Raji (cell line): ENCODE data around the gene PARP9.

ENCODE experiments used
- POLR2A ChIP-seq: IDR thresholded peaks from 2 replicates; pipeline ENCODE4 v1.6.1; 2011; ENCODE audit warnings: low read depth, low read length, control low read depth; ENCODE audit not compliant: insufficient read depth

PARP9 gene

DNA sequence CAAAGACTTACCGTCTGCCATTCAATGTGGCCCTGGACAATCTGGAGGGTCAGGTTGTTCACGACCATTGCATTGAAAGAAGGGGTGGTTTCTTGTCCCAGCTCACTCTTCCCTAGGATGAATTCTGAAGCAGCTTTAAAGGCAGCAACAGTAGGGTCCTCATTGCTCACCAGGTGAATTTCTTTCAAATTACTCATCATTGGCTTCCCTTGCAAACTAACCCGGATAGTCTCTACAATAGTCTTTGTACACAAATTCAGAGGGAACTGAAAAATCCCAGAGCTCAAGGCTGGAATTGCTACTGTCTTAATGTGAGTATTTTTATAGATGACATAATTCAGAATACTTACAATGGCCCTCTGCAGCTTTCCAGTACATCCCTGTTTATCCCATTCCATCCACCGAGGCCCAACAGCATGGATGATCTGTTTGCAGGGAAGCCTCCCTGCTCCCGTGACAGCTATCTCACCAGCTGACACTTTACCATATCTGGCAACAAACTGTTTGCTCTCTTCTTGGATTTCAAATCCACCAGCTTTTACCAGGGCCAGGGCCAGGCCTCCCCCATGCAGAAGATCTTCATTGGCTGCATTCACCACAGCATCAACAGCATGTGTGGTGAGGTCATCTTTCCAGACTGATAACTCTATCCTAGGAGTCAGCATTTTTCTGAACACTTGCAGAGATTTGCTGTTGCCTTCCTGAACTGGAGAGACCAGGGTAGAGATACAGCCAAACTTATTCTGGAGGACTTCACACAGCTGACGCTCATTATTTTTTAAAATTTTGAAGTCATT, 8.6 kb downstream of the PARP9 start:
- no peak for TF ChIP-seq POLR2A

DNA sequence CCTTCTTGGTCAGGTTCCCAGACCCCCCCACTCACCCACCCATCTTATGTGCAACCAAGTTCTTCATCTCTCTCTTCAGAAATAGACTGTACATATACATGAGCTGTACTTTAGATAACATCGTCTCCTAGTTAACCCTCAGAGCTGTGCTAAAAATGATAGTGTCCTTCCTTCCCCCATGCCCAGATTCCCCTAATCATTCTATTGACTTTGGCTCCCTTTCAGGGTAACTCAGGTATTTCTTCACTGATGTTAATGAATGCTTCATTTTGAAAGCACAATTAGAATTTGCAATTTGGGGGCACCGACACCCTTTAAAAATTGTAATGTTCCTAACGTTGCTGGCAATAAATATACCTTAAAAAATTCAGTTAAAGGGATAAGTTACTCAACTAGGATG, 10.9 kb downstream of the PARP9 start:
- TF ChIP-seq POLR2A: no peak

DNA sequence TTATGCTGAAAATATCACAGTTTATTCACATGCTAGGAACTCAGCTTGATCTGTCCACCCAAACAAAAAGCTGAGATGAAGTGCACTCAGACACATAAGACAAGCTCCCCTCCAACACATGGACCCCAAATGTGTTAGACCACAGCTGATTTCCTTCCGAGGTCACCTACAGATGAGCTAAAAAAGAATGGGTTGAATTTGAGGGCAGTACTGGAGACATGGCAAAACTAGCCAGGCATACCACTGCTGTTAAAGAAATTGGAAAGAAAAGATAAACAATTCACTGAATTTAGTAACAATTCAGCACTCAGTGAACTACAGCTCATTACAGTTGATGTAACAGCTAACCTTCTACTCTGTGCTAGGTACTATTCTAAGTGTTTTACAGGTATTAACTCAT, 15.5 kb downstream of the PARP9 start:
- no peak for TF ChIP-seq POLR2A

DNA sequence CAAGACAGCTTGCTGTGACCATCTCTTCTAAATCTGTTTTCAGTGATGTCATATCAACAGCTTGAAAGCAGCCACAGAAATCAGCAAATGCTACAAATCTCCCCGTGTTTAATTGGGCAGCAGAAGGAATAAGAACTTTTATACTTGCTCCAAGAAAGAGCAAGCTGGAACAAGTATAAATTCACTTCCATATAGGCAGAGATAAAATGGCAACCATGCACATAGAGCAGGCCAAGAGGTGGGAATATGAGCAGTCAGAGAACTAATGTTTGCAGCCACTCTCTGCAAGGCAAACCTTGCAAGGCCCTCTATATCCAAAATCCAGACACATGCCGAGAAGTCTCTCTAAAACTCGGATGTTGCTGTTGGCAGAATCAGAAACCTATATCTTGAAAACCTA, 16.0 kb downstream of the PARP9 start:
- no peak for TF ChIP-seq POLR2A

DNA sequence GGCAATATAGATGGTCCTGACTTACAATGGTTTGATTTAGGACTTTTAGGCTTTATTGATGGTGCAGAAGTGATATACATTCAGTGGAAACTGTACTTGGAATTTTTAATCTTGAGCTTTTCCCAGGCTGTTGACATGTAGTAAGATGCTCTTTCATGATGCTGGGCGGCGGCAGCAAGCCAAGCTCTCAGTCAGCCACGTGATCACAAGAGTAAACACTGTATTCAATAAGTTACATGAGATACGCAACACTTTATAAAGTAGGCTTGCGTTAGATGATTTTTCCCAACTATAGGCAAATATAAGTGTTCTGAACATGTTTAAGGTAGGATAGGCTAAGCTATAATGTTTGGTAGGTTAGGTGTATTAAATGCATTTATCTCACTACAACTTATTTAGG, 17.9 kb downstream of the PARP9 start:
- no peak for TF ChIP-seq POLR2A

DNA sequence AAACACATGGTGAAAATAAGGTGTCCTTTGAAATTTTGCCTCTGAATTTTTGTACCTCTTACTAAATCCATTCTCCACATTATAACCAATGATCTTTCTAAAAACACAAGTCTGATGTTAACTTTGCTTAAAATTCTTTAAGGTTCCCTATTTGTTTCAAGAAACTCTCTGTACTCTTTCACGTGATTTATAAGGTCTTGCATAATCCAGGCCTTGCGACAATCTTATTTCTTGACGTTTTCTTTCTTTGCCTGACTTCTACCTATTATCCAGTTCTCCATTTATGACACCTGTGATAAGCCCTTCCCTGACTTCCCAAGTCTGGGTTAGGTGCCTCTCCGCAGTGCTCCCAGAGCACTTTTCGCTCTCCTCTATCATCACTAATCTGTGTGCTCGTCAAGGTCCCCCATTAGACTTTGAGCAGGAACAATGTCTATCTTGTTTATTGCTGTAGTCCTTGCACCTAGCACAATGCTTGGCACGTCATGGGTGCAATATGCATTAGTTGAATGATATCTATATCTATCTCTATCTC, 25.1 kb downstream of the PARP9 start:
- no peak for TF ChIP-seq POLR2A

DNA sequence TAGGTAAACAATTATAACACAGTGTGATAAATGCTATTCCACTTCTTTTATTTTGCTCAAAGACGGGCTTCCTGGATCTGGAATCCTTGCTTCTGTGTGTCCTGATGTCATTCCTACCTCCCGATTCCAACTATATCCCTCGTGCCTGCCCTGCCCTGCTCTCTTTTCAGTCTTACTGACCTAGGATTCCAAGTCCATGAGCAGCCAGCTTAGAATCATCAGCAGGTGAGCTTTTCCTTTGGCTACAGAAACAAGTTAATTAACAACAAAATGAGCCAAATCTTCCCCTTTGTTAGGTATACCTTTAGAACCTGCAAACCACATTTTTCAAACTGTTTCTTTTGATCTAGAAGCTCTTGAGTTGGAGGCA, 27.5 kb downstream of the PARP9 start:
- TF ChIP-seq POLR2A: no peak

DNA sequence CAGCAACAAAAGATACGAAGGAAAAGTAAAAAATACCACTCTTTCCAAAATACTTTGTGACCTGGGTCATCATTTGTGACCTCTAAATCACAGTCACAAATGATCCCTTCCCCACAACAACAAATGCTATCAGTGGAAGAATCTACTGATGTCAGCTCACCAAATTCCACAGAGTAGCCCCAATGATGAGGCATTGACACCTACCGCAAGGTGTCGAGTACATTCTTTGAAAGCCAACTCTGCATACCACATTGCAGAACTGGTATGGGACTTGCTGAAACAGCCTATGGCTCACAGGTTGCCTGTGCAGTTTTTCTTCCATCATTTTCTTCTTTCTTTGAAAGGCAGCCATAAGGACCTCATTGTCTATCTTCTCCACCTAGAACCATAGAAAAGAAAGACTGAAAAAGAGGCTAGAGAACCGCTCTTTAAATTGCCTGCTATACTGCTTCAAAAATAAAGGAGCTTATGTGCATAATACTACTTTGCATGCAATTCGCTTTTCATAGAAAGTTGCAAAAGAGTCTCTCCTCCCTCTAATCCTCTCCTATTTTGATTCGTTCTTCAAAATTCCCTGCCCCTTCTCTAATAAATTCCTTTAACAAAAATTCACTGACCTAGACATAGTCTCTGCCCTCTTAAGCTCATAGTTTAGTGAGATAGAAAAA, 28.0 kb downstream of the PARP9 start:
- TF ChIP-seq POLR2A: no peak

DNA sequence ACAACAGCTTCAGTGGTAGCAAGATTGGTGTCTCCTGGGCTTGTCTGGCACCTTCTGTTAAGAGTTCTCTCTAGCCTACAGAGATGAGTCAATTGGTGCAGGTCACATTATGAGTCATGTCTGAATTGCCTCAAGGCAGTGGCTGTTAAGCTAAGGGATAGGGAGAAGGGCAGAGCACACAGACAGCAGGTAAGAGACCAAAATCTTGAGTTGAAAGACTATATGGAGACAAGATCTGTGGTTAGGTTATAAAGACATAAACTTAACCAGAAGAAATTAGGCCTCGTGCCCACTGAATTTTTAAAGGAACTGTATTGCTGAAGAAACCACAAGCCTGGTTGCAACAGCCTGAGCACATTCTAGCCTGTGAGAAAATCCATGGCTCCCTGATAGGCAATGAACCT, 30.2 kb downstream of the PARP9 start:
- TF ChIP-seq POLR2A: no peak

DNA sequence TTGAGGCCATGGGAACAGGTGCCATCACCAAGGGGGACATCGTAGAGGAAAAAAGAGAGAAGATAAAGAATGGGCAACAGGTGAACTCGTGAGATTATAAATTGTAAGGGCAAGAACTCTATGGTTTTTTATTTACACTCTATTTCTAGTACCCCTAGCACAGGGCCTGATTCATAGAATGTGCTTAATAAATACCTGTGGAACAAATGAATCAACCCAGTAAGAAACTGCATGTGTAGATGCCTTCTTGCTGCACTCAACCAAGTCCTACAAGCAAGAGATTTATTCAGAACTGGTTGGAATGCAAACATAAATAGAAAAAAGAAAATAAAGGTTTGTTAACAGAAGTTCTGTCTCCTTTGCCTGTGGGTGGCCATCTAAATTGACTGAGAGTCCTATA, 30.6 kb downstream of the PARP9 start:
- no peak for TF ChIP-seq POLR2A

DNA sequence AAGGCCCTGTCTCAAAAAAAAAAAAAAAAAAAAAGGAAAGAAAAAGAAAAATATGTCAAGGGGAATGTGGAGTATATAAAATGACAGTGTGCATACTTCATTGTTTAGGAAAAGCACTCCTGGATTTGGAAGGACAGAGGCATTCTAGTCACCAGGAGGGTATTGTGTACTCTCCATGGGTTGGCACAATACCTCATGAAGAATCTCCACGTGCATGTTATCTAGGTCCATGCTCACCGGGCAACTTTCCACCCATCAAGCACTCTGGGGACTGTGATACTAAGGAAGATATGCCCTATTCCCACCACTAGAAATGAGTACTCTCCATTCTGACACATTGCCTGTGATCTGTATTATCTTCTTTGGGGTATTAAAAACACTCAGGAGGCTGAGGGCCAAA, 33.9 kb downstream of the PARP9 start:
- no peak for TF ChIP-seq POLR2A

DNA sequence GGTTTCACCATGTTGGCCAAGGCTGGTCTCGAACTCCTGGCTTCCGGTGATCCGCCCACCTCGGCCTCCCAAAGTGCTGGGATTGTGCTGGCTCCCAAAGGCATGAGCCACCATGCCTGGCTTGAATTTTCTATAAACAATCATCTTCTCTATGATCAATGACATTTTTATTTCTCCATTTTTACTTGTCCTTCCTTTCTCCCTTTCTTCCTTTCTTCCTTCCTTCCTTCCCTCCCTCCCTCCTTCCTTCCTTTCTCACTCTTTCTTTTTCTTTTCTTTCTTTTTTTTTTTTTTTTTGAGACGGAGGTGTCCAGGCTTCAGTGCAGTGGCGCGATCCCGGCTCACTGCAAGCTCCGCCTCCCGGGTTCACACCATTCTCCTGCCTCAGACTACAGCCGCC, 40.8 kb downstream of the PARP9 start:
- TF ChIP-seq POLR2A: no peak

DNA sequence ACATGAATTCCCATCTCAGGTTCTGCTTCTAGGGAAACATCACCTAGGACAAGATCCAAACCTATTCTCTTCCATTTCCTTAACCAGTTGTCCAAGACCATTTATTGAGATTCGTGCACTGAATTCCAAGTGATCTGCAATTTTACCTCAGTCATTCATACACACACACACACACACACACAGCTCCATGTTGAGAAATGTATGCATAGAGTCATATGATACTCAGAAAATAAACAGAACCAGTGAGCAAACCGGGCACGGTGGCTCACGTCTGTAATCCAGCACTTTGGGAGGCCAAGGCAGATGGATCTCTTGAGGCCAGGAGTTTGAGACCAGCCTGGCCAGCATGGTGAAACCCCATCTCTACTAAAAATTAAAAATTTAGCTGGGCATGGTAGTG, 43.2 kb downstream of the PARP9 start:
- no peak for TF ChIP-seq POLR2A

DNA sequence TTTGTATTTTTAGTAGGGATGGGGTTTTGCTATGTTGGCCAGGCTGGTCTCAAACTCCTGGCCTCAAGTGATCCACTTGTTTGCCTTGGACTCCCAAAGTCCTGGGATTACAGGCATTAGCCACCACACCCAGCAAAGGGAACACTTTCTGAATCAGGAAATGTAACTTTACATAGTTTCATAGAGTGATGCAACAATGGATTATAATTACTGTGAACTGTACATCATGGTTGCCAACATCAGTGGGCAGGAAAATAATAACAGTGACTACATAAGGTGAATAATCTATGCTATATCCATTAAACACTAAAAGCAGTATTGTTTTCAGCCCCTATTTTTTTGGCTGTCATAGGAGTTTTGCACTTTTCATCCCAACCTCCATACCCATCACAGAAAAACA, 44.4 kb downstream of the PARP9 start:
- TF ChIP-seq POLR2A: no peak

DNA sequence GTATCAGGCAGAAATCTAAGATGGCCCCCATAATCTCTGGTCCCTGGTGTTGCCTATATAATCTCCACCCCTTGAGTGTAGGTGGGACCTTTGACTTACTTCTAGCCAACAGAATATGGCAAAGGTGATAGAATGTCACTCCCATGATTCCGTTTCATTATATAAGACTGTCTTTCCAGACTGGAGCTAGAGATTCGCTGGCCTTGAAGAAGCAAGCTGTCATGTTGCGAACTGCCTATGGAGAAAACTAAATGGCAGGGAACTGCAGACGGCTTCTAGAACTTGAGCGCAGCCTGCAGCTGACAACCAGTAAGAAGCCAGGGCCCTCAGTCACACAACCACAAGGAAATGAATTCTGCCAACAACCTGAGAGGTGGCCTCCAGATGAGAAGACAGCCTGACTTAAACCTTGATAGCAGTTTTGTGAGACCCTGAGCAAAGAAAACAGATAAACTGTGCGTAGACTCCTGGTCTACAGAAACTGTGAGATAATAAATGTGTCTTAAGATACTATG, 47.2 kb downstream of the PARP9 start:
- no peak for TF ChIP-seq POLR2A

DNA sequence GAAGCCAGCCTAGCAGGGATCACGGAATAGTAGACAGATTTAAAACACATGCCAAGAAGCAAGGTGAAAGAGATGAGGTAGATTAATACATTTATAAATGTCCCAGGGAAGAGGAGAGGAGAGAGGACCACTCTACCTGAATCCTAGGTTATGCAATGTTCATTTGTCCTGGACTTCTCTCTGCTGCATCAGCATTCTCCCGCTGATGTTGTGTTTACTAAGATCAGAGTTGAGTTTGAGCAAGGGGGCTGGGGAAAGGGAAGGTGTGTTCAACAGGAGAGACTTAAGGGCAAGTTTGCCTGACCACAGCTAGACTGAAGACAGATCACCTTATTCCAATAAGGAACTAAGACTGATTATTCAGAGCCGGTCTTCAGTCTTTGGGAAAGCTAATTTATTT, 48.2 kb downstream of the PARP9 start:
- no peak for TF ChIP-seq POLR2A
